ENCODE data around the gene TDRD7.

GRCh38 chr9:97507428-97507984 lies 95.6 kb downstream of the TDRD7 start:
- TF ChIP-seq EZH2 (IDR thresholded peaks at IDR 0.05), result no peak
- no peak for TF ChIP-seq POLR2AphosphoS5 (IDR thresholded peaks at IDR 0.05; ENCODE audit: borderline replicate concordance, low read depth, low read length)
- no peak for TF ChIP-seq FOXP2 (optimal IDR thresholded peaks at IDR 0.05; ENCODE audit: control extremely low read depth, extremely low read length, insufficient read depth)

Measured in SK-N-MC (cell line).